Measurements from ENCODE around the gene KIF1B. TPM values are rescaled to one million over a fixed set of nuclear protein-coding genes. Genes with fewer than 3 reads are reported as not detected.
A peak's percentile ranks its signal among the peaks of the same experiment; 100 is the strongest.

Gene KIF1B
- total RNA-seq, 1 donor from 2014 or later = 38.0 TPM

DNA sequence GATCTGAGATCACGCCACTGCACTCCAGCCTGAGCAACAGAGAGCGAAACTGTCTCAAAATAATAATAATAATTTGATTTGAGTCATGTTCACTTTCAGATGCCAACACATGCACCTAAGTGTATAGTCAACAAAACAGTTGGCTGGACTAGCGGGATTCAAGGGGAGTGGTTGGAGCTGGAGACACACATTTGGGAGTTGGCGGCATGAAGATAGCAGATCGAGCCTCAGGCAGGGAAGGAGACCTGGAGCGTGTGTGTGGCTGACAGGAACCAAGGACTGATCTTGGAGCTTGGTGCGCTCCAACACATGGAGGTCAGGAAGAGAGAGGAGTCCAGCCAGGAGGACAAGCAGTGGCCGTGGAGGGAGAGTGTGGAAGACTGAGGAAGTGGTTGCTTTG, 173.8 kb downstream of the KIF1B start:
- Histone ChIP-seq H3K36me3 (peaks cover 2% of the 10 kb centered on the region), H3K4me3 (no peak overlapping the region), H3K27ac (no peak overlapping the region), H3K4me1 (peaks cover 21% of the 10 kb centered on the region), H3K27me3 (ENCODE audit: low read depth) (no peaks in the 10 kb centered on the region), H3K9me3 (no peaks in the 10 kb centered on the region)
- intact Hi-C loops (cut with DNase I) = no loop called here
- TF ChIP-seq, protein P1, sequence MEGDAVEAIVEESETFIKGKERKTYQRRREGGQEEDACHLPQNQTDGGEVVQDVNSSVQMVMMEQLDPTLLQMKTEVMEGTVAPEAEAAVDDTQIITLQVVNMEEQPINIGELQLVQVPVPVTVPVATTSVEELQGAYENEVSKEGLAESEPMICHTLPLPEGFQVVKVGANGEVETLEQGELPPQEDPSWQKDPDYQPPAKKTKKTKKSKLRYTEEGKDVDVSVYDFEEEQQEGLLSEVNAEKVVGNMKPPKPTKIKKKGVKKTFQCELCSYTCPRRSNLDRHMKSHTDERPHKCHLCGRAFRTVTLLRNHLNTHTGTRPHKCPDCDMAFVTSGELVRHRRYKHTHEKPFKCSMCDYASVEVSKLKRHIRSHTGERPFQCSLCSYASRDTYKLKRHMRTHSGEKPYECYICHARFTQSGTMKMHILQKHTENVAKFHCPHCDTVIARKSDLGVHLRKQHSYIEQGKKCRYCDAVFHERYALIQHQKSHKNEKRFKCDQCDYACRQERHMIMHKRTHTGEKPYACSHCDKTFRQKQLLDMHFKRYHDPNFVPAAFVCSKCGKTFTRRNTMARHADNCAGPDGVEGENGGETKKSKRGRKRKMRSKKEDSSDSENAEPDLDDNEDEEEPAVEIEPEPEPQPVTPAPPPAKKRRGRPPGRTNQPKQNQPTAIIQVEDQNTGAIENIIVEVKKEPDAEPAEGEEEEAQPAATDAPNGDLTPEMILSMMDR (IDR thresholded peaks at IDR 0.05) = no peak
- no peak for ATAC-seq
- DNase-seq = no peak

DNA sequence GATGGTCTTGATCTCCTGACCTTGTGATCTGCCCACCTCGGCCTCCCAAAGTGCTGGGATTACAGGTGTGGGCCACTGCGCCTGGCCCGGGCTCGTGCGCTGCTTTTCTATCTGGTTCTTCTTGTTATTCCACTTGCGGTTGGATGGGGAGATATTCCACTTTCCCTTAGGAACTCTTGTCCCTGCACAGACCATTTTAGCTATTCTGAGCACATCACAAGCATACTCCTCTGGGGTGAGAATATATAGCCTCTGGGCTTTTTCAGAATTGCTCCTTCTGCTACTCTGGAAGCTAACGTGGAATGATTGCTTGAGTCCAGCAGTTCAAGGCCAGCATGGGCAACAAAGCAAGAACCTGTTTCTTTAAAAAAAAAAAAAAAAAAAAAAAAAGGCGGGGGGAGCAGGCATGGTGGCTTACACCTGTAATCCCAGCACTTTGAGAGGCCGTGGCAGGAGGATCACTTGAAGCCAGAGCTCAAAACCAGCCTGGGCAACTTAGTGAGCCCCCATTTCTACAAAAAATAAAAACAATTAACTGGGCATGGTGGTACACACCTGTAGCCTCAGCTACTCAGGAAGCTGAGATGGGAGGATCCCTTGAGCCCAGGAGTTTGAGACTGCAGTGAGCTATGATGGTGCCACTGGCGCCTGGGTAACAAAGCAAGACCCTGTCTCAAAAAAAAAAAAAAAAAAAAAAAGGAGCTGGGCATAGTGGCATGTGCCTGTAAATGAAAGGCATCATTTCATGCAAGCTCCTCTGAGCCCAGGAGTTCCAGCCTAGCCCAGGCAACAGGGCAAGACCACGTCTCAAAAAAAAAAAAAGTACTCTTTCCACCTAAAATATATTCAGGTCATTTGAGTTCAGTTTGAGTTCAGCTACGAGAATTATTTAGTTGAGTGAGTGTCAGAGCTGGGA, 176.6 kb downstream of the KIF1B start:
- DNase-seq (no peak), ATAC-seq (no peak)
- intact Hi-C loops (cut with DNase I) = no loop called here
- peaks cover 21% of the 10 kb centered on the region for H3K4me1 ChIP-seq
- peak overlapping the region; percentile 61 for H3K27ac ChIP-seq
- H3K27me3 ChIP-seq (ENCODE audit: low read depth) = no peaks in the 10 kb centered on the region
- no peaks in the 10 kb centered on the region for H3K9me3 ChIP-seq
- TF ChIP-seq, protein P1 (IDR thresholded peaks at IDR 0.05) = no peak
- no peaks in the 10 kb centered on the region for H3K36me3 ChIP-seq
- no peak overlapping the region for H3K4me3 ChIP-seq

DNA sequence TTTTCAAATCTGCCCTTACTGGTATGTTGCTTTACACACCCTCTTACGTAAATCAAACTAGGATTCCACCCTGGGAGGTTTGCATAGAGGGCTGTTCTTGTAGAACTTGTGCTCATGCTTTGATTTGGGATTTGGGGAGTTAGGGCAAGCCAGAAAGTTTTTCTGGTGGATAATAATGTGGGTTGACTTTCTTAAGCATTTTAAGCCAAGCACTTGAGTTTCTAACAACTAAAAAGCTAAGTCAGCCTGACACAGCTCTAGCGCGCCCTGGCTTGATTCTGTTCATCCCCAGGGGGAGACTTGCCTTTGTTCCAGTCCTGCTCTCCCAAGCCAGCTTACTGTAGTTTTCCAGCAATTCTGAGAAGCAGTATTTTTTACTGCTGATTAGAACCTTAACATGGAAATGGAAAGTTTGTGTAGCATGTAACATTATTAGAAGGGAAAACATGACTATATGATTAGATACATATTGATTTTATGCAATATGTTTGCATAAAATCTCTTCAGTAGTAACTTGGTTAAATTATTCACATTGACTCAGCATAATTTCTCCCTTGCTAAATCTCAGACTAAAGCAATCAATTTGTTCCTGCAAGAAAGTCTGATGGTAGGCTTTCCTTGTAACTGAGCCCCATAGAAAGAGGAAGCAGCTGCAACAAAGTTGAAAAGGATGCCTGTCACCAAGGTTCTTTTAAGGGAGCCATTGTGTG, 177.5 kb downstream of the KIF1B start:
- peak overlapping the region; percentile 61 for H3K27ac ChIP-seq
- no peaks in the 10 kb centered on the region for H3K27me3 ChIP-seq (ENCODE audit: low read depth)
- H3K4me1 ChIP-seq = peaks cover 21% of the 10 kb centered on the region
- intact Hi-C loops (cut with DNase I) = no loop called here
- ATAC-seq (peak; percentile 81 to 85), DNase-seq (no peak)
- no peak overlapping the region for H3K4me3 ChIP-seq
- no peaks in the 10 kb centered on the region for H3K36me3 ChIP-seq
- H3K9me3 ChIP-seq = no peaks in the 10 kb centered on the region
- TF ChIP-seq, protein P1 (IDR thresholded peaks at IDR 0.05) = no peak

DNA sequence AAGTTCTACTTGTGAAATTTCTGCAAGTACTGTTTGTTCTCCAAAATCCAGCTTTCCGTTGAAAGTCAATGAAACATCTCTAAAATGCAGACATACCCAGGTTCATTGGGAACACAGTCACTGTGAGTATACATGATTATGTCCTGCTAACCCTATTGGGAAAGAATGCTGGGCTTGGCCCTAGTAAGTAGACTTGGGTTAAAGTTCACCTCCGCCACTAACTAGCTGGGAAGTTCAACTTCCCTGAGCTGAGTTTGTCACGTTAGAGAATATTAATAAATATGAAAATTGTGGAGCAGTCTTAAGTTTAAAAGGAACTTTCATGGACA, 178.0 kb downstream of the KIF1B start:
- H3K27ac ChIP-seq = peak overlapping the region; percentile 61
- peak; percentile 67 to 72 for ATAC-seq
- intact Hi-C loops (cut with DNase I) = no loop called here
- no peaks in the 10 kb centered on the region for H3K9me3 ChIP-seq
- peaks cover 21% of the 10 kb centered on the region for H3K4me1 ChIP-seq
- no peak for DNase-seq
- TF ChIP-seq, protein P1 (IDR thresholded peaks at IDR 0.05) = no peak
- H3K4me3 ChIP-seq = no peak overlapping the region
- no peaks in the 10 kb centered on the region for H3K36me3 ChIP-seq
- H3K27me3 ChIP-seq (ENCODE audit: low read depth) = no peaks in the 10 kb centered on the region

DNA sequence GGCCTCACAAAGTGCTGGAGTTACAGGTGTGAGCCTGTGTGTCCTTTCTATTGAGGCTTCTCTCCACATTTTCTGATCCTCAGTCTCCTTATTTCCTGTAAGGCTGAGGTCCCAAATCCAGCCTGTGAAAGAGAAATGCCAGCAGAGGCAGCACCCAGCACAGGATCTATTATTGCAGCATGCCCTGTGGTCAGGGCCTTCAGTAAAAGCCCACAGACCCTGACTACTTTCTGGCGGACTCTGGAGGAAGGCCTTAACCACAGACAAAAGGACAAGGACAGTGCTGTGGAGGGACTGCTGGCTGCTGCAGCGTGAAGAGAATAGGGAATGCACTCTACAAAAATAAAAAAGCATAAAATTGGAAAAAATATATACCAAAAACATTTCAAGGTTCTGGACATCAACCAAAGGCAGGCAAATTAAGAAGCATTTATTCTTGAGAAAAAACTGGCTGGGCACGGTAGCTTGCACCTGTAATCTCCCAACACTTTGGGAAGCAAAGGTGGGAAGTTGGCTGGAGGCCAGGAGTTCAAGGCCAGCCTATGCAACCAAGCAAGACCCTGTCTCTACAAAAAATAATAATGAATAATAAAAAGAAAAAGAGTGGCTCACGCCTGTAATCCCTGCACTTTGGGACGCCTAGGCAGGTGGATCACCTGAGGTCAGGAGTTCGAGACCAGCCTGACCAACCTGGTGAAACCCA, 179.1 kb downstream of the KIF1B start:
- no peak overlapping the region for H3K4me3 ChIP-seq
- TF ChIP-seq, protein P1 (IDR thresholded peaks at IDR 0.05) = no peak
- no peak for DNase-seq
- H3K36me3 ChIP-seq = no peaks in the 10 kb centered on the region
- peaks cover 21% of the 10 kb centered on the region for H3K4me1 ChIP-seq
- no peaks in the 10 kb centered on the region for H3K27me3 ChIP-seq (ENCODE audit: low read depth)
- ATAC-seq = no peak
- H3K27ac ChIP-seq = peak overlapping the region; percentile 61
- intact Hi-C loops (cut with DNase I) = no loop called here
- no peaks in the 10 kb centered on the region for H3K9me3 ChIP-seq
